HG02938 (cell line): ENCODE results near the gene OOSP3.
"Not testable (repeated sequence)": the region's sequence is repeated elsewhere in the genome, so short reads cannot be mapped to it uniquely, and the experiment has no call there.

Experiments
- ATAC-seq: cut with Tn5 transposase; IDR thresholded peaks from one replicate; pipeline ENCODE4 v1.9.1; 2021; ENCODE audit warnings: mild to moderate bottlenecking, moderate library complexity; ENCODE audit not compliant: unreplicated experiment

OOSP3 gene

GRCh38 chr11:59878575-59878974 is at the start of gene OOSP3:
TSS of gene OOSP3 (plus strand) at chr11:59878782. CDS start at chr11:59878809, 27 bp downstream.
- no peak for ATAC-seq

- no peak for ATAC-seq
Observed at GRCh38 chr11:59829358-59829757, 49.2 kb upstream of the OOSP3 start.

- no peak for ATAC-seq
Observed at GRCh38 chr11:59833602-59834001, 45.0 kb upstream of the OOSP3 start.

- no peak for ATAC-seq
Observed at GRCh38 chr11:59839615-59840014, 39.0 kb upstream of the OOSP3 start.

DNA sequence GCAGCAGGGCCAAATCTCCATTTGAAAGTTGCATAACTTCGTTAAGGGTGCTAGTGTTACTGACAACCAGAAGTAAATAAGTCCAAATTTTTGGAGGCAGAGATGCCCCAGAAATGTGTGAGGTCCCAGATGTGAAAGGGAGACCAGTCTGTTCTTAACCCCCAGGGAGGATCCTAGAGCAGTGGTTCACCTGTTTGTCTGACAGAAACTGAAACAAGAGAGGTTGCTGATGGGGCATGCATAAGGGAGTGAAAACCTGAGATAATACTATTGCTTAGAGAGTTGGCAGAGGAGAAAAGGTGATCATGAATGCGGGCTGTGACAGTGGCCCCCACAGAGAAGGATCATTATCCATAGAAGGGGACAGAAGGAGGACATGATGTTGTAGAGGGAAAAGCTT is 37.1 kb upstream of the OOSP3 start:
- ATAC-seq: no peak

- ATAC-seq: no peak
Observed at GRCh38 chr11:59842316-59842715, 36.3 kb upstream of the OOSP3 start.

DNA sequence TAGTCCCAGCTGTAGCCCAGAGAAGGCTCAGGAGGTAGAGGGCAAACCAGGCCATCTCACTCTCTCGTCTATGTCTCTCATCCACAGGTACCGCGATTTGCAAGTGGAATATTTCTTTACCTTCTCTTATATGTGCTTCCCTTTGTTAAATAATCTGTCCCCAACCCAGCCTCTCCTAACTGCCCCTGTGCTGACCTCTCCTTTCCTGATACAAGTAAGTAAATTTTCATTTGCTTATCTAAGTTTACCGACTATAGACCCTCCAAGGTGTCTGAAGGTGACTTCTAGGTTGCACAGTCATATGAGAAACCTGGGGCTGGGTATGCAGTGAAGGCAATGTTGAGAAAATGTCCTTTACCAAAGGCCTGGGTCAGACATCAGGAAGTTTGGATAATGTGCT is 33.2 kb upstream of the OOSP3 start, which contains the start of gene CBLIF:
TSS of gene CBLIF (minus strand) at position 101 of the 400 bp plus-strand sequence. CDS start at position 55, 46 bp downstream.
- ATAC-seq: no peak

DNA sequence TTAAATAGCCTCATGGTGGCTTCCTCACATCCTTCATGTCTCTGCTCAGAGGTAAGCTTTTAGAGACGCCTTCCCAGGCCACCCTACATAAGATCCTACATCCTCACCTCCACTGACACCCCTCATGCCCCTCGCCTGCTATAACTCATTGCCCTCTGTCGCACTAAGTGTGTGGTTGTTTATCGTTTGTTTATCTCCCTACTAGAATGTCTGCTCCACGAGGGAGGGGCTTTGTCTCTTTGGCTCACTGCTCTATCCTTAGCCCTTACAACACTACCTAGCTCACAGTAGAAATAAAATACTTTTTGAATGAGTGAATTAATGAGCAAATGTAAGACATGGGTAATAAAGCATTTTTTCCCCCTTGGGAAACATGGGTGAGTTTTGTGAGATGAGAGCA is 32.0 kb upstream of the OOSP3 start:
- no peak for ATAC-seq

- no peak for ATAC-seq
Observed at GRCh38 chr11:59847626-59848025, 31.0 kb upstream of the OOSP3 start.

GRCh38 chr11:59848439-59848838 is 30.1 kb upstream of the OOSP3 start:
- ATAC-seq: not testable (repeated sequence)

DNA sequence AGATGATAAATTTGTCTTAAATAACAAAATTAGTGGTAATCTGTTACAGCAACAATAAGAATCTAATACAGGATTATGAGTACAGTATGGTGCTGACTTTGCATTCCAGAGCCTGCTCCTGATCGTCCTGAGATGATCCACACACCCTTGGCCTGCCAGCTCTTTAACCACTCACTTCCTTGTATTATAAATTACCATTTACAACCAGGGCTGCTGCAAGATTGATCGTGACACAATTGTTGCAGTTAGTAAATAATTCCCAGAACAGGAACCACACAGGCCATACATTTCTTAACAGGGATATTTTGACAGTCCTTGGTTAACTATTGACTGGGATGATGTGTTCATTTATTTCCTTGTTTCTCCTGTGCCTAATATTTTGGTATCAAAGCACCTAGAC is 29.5 kb upstream of the OOSP3 start:
- ATAC-seq: no peak

DNA sequence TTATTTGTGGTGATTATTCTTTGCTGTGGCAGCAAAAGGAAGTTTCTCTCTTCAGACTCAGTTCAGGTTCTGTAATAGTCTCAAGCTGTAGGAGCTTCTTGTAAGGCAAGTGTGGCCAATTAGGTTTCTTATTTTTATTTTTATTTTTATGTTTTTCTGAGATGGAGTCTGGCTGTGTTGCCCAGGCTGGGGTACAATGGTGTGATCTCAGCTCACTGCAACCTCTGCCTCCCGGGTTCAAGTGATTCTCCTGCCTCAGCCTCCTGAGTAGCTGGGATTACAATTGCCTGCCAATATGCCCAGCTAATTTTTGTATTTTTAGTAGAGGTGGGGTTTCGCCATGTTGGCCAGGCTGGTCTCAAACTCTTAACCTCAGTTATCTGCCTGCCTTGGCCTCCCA is 29.0 kb upstream of the OOSP3 start:
- ATAC-seq: not testable (repeated sequence)

- ATAC-seq: not testable (repeated sequence)
Observed at GRCh38 chr11:59851416-59851815, 27.2 kb upstream of the OOSP3 start.

- ATAC-seq: no peak
Observed at GRCh38 chr11:59854871-59855270, 23.7 kb upstream of the OOSP3 start.

- no peak for ATAC-seq
Observed at GRCh38 chr11:59857439-59858434, 20.8 kb upstream of the OOSP3 start.

DNA sequence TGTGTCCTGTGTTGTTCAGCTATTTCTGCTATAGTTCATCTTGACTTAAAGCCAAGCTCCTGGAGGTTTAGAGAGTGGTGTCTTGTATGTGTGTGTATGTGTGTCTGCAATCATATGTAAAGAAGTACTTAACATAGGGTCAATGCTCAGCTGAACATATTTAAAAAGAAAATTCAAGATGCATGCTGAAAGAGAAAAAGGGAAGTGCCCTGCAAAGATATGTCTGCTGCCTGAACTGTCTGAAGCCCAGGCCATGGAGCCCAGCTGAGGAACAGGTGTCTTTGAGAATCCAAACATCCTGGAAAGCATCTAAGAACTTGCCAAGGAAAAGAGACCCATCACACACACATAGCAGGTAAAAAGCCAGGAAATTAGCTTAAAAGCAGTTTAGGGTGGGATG is 18.9 kb upstream of the OOSP3 start:
- ATAC-seq: no peak

GRCh38 chr11:59862252-59862651 is 16.3 kb upstream of the OOSP3 start:
- no peak for ATAC-seq

DNA sequence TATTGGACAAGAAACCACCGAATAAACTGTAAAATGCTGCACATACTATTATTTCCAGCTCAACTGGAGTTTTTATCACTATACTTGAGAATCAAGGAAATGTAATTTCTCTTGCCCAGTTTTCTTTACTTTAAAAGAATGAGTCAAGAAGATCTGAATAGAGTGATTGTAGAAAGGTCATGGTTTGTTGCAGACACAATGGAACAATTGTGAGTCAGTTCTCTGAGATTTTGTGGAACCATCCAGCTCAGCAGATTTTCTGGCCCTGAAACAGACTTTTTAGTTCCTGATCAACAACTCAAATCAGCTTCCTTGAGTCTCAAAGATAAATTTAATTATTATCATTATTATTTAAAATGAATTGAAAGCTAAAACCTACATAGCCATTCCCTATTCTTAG is 13.6 kb upstream of the OOSP3 start:
- ATAC-seq: no peak

DNA sequence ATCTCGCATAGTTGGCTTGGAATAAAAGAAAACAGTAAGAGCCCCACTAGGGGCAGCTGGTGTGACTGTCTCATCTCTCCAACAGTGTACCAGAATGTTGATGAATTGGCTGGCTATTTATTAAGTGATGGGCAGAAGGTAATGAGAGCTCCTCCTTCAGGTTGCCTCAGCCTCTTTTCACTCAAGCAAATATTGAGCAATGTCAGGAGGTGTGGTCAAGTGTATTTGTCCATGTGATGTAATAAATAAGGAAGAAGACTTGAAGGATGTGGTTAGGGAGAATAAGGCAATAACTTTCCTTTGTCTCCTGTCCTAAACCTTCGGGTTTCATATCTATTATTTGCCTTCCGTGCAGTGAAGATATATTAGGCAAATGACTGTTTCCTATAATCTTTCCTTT is 12.2 kb upstream of the OOSP3 start, which contains the start of gene TCN1:
TSS of gene TCN1 (minus strand) at position 91 of the 400 bp plus-strand sequence. CDS start at position 74, 17 bp downstream.
- no peak for ATAC-seq

GRCh38 chr11:59866836-59867235 is 11.7 kb upstream of the OOSP3 start:
- ATAC-seq: no peak

GRCh38 chr11:59867946-59868345 is 10.6 kb upstream of the OOSP3 start:
- no peak for ATAC-seq

GRCh38 chr11:59872076-59872475 is 6.5 kb upstream of the OOSP3 start:
- no peak for ATAC-seq
